Smooth muscle cell (in vitro differentiated cells): Measurements from ENCODE around the gene MARCHF6. TPM values are rescaled to one million over a fixed set of nuclear protein-coding genes. Genes with fewer than 3 reads are reported as not detected.

Experiments used
- DNase-seq: peaks from one replicate; lab custom pipeline; 2025; ENCODE audit not compliant: unreplicated experiment; lab: John Stamatoyannopoulos, UW
- H2AFZ ChIP-seq: fragments of 200-600 bp; sonication (generic); 2 replicates; pipeline ENCODE4 v1.6.0; 2016; ENCODE audit warnings: antibody characterized with exemption, low read depth, mild to moderate bottlenecking
- H3F3A ChIP-seq: fragments of 200-600 bp; sonication (generic); 2 replicates; pipeline ENCODE4 v1.6.0; 2017; ENCODE audit warnings: antibody characterized with exemption, low read depth
- H3K27ac ChIP-seq: fragments of 200-600 bp; sonication (generic); 2 replicates; pipeline ENCODE4 v1.5.1; 2016; ENCODE audit warnings: low read depth, mild to moderate bottlenecking
- H3K27me3 ChIP-seq: fragments of 200-600 bp; sonication (generic); 2 replicates; pipeline ENCODE4 v1.6.1; 2016; ENCODE audit warnings: low read depth, mild to moderate bottlenecking
- H3K36me3 ChIP-seq: fragments of 200-600 bp; sonication (generic); 2 replicates; pipeline ENCODE4 v1.5.1; 2016; ENCODE audit warnings: low read depth
- H3K4me1 ChIP-seq: fragments of 200-600 bp; sonication (generic); 2 replicates; pipeline ENCODE4 v1.5.1; 2016; ENCODE audit warnings: low read depth
- H3K4me2 ChIP-seq: fragments of 200-600 bp; sonication (generic); 2 replicates; pipeline ENCODE4 v1.6.0; 2016; ENCODE audit warnings: mild to moderate bottlenecking
- H3K4me3 ChIP-seq: fragments of 200-600 bp; sonication (generic); 2 replicates; pipeline ENCODE4 v1.5.1; 2016; ENCODE audit warnings: mild to moderate bottlenecking
- H3K79me2 ChIP-seq: fragments of 200-600 bp; sonication (generic); 2 replicates; pipeline ENCODE4 v1.6.0; 2016; ENCODE audit warnings: low read depth, mild to moderate bottlenecking
- H3K9ac ChIP-seq: fragments of 200-600 bp; sonication (generic); 2 replicates; pipeline ENCODE4 v1.6.0; 2016; ENCODE audit warnings: low read depth
- H3K9me3 ChIP-seq: fragments of 200-600 bp; sonication (generic); replicated peaks from 2 replicates; pipeline ENCODE4 v1.5.1; 2016; ENCODE audit warnings: low read depth
- H4K20me1 ChIP-seq: fragments of 200-600 bp; sonication (generic); 2 replicates; pipeline ENCODE4 v1.6.0; 2016; ENCODE audit warnings: low read depth
- WGBS: methylation state at CpG from one replicate; pipeline ENCODE4 v1.1.7; 2016; ENCODE audit warnings: low lambda C conversion rate; 5-methylcytosine and 5-hydroxymethylcytosine counted together
- polyA plus RNA-seq: library from polyadenylated mRNA; unstranded; fragments of >200 nt; fragmentation: Nextera tagmentation; extraction: Ambion mirVana; gene quantifications from 2 replicates; pipeline ENCODE4 v1.2.1, GENCODE V29; 2016
- total RNA-seq: library from RNA; depleted of rRNA; stranded (reverse); fragments of >200 nt; gene quantifications from 2 replicates; pipeline ENCODE4 v1.2.3, GENCODE V29; 2014
- TF ChIP-seq, protein P1 (sequence below): fragments of 200-600 bp; sonication (generic); IDR thresholded peaks from 2 replicates; pipeline ENCODE4 v1.5.1; 2017; ENCODE audit warnings: borderline replicate concordance, mild to moderate bottlenecking, antibody characterized with exemption; ENCODE audit not compliant: insufficient read depth, poor library complexity, severe bottlenecking

Gene MARCHF6
- total and polyA plus RNA-seq, 2 experiments from 2014 or later = 70.0 to 106 TPM

DNA sequence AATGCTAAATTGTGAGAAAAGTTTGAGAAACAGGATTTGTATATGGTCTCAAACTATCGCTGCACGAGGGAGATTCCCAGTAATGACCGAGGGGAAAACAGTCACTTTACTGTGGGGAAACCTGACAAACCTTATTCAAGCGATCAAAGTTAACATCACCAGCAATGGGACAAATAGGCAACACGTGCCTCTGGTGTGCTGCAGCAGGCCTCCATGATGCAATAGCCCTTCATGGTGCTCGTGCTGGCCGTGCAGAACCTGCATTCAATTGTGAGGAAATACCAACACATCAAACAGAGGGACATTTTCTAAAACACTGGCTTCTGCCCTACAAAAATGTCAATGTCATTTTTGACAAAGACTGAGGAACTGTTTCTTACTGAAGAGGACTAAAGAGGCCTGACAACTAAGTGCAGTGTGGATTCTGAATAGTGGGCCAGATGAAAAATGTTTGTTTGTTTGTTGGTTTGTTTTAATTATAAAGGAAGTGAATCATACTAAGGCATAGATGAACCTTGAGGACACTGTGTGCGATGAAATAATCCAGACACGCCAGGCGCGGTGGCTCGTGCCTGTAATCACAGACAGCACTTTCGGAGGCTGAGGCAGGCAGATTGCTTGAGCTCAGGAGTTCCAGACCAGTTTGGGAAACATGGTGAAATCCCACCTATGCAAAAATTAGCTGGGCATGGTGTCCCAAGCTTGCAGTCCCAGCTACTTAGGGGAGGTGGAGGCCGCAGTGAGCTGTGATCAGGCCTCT is 17.6 kb upstream of the MARCHF6 start:
- Histone ChIP-seq H3K4me1 (peaks cover 18% of the 10 kb centered on the region), H3F3A (peaks cover 9% of the 10 kb centered on the region)

DNA sequence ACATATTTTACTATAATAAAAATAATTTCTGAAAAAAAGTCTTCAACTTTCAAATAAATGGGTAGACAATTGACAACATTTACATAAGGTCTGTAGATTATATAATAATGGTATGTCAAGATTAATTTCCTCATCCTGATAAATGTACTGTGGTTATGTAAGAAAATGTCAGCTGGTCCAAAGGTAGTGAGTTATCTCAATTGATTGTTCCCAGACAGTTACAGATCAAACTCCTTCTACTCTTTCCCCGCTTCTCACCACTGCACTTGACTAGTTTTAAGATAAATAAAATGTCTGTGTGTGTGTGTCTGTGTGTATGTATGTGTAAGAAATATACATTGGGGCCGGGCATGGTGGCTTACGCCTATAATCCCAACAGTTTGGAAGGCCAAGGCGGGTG is 16.4 kb upstream of the MARCHF6 start:
- H3K4me2 ChIP-seq = no peak overlapping the region
- H3K27me3 ChIP-seq = peaks cover 24% of the 10 kb centered on the region
- WGBS = 93% methylated on average over 4 of the region's 4 CpGs
- TF ChIP-seq, protein P1, sequence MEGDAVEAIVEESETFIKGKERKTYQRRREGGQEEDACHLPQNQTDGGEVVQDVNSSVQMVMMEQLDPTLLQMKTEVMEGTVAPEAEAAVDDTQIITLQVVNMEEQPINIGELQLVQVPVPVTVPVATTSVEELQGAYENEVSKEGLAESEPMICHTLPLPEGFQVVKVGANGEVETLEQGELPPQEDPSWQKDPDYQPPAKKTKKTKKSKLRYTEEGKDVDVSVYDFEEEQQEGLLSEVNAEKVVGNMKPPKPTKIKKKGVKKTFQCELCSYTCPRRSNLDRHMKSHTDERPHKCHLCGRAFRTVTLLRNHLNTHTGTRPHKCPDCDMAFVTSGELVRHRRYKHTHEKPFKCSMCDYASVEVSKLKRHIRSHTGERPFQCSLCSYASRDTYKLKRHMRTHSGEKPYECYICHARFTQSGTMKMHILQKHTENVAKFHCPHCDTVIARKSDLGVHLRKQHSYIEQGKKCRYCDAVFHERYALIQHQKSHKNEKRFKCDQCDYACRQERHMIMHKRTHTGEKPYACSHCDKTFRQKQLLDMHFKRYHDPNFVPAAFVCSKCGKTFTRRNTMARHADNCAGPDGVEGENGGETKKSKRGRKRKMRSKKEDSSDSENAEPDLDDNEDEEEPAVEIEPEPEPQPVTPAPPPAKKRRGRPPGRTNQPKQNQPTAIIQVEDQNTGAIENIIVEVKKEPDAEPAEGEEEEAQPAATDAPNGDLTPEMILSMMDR = no peak
- H3K27ac ChIP-seq = no peak overlapping the region
- H3K9ac ChIP-seq = no peak overlapping the region
- no peak overlapping the region for H2AFZ ChIP-seq
- no peak for DNase-seq
- H3K4me1 ChIP-seq = peaks cover 18% of the 10 kb centered on the region
- H3K36me3 ChIP-seq = no peaks in the 10 kb centered on the region
- no peak overlapping the region for H3K4me3 ChIP-seq
- H4K20me1 ChIP-seq = no peaks in the 10 kb centered on the region
- H3K79me2 ChIP-seq = no peaks in the 10 kb centered on the region
- H3K9me3 ChIP-seq = no peaks in the 10 kb centered on the region
- peaks cover 6% of the 10 kb centered on the region for H3F3A ChIP-seq

More for the DNA sequence above, 17.6 kb upstream of the MARCHF6 start:
- DNase-seq = no peak
- Histone ChIP-seq H3K79me2 (no peaks in the 10 kb centered on the region), H3K9ac (no peak overlapping the region), H3K9me3 (no peaks in the 10 kb centered on the region), H3K36me3 (no peaks in the 10 kb centered on the region), H3K27ac (no peak overlapping the region), H3K4me2 (no peak overlapping the region), H2AFZ (no peak overlapping the region), H3K4me3 (no peak overlapping the region), H3K27me3 (peaks cover 24% of the 10 kb centered on the region), H4K20me1 (no peaks in the 10 kb centered on the region)
- TF ChIP-seq, protein P1 = no peak
- WGBS = 56% methylated on average over 14 of the region's 14 CpGs

DNA sequence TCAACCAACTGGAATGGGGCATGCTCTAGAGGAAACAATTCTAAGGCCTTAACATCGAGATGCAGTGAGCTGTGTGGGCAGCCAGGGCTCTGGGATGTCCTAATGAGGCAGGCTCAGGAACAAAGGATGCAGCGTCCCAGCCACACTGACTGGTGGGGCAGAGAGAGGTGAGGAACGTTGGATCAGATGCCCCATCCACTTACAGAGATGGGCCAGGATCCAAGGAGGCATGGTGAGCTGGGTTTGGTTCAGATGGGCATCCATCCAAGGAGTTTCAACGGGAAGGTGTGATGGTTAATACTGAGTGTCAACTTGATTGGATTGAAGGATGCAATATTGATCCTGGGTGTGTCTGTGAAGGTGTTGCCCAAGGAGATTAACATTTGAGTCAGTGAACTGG is 15.5 kb upstream of the MARCHF6 start:
- Histone ChIP-seq H3K9ac (no peak overlapping the region), H3K36me3 (no peaks in the 10 kb centered on the region), H3F3A (peaks cover 6% of the 10 kb centered on the region), H2AFZ (no peak overlapping the region), H3K79me2 (no peaks in the 10 kb centered on the region), H3K4me1 (peaks cover 18% of the 10 kb centered on the region), H3K4me2 (no peak overlapping the region), H4K20me1 (no peaks in the 10 kb centered on the region), H3K27me3 (peaks cover 21% of the 10 kb centered on the region), H3K9me3 (no peaks in the 10 kb centered on the region), H3K27ac (no peak overlapping the region), H3K4me3 (no peak overlapping the region)
- TF ChIP-seq, protein P1 = no peak
- WGBS = 88% methylated on average over 4 of the region's 4 CpGs
- no peak for DNase-seq

DNA sequence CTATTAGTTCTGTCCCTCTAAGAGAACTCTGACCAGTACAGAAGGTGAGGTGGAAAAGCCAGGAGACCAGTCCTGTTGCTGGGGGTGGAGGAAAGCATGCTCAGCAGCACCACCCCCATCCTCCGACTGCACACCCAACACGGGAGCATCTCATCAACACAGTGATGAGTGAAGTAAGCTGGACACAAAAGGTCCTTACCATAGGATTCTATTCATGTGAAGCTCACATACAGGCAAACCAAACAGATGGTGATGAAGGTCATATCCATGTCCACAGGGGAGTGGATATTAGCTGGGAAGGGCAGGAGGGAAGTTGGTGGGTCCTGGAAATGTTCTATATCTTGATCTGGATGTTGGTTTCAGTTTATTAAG is 14.8 kb upstream of the MARCHF6 start:
- no peak overlapping the region for H3K27ac ChIP-seq
- H3K4me3 ChIP-seq = no peak overlapping the region
- no peaks in the 10 kb centered on the region for H3K36me3 ChIP-seq
- no peak overlapping the region for H3K4me2 ChIP-seq
- H3F3A ChIP-seq = peaks cover 6% of the 10 kb centered on the region
- H3K79me2 ChIP-seq = no peaks in the 10 kb centered on the region
- peaks cover 14% of the 10 kb centered on the region for H3K27me3 ChIP-seq
- H4K20me1 ChIP-seq = no peaks in the 10 kb centered on the region
- no peak overlapping the region for H3K9ac ChIP-seq
- H3K9me3 ChIP-seq = no peaks in the 10 kb centered on the region
- DNase-seq = no peak
- WGBS = 95% methylated on average over 2 of the region's 2 CpGs
- TF ChIP-seq, protein P1 = no peak
- H2AFZ ChIP-seq = no peak overlapping the region
- H3K4me1 ChIP-seq = peaks cover 18% of the 10 kb centered on the region
